22Rv1 (cell line): ENCODE data around the gene SPDL1.

Experiments used
- ZFX ChIP-seq: fragments of 450-650 bp; IDR thresholded peaks from 2 replicates; pipeline ENCODE4 v1.6.1; 2017; ENCODE audit warnings: antibody characterized with exemption, borderline replicate concordance
- TF ChIP-seq, protein P1 (sequence below): fragments of 450-650 bp; IDR thresholded peaks from 2 replicates; pipeline ENCODE4 v1.5.1; 2017; ENCODE audit warnings: mild to moderate bottlenecking

DNA sequence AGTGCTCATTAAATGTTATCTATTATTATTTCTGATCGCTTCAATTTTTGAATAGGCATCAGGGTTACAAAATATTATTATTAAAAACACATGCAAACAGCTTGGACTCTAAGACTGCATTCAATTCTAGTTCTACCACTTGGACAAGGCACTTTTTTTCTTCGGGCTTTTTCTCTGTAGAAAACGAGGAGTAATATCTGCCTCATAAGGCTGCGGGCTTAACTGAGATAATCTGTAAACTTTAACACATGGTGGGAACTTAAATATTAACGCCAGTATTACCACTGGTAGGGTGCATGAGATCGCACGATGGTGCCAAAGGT, 511 bp upstream of the SPDL1 start:
- TF ChIP-seq, protein P1, sequence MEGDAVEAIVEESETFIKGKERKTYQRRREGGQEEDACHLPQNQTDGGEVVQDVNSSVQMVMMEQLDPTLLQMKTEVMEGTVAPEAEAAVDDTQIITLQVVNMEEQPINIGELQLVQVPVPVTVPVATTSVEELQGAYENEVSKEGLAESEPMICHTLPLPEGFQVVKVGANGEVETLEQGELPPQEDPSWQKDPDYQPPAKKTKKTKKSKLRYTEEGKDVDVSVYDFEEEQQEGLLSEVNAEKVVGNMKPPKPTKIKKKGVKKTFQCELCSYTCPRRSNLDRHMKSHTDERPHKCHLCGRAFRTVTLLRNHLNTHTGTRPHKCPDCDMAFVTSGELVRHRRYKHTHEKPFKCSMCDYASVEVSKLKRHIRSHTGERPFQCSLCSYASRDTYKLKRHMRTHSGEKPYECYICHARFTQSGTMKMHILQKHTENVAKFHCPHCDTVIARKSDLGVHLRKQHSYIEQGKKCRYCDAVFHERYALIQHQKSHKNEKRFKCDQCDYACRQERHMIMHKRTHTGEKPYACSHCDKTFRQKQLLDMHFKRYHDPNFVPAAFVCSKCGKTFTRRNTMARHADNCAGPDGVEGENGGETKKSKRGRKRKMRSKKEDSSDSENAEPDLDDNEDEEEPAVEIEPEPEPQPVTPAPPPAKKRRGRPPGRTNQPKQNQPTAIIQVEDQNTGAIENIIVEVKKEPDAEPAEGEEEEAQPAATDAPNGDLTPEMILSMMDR: no peak
- no peak for TF ChIP-seq ZFX
